MCF 10A (cell line): ENCODE data around the gene DIDO1. TPM values are rescaled to one million over a fixed set of nuclear protein-coding genes. Genes with fewer than 3 reads are reported as not detected.

ENCODE experiments used
- BruUV-seq: library from RNA; stranded (reverse); fragments of 400-500 nt; replicated peaks from 2 replicates; lab custom pipeline; 2021; lab: Mats Ljungman, UMichigan
- CTCF ChIA-PET: fragments of 300-600 bp; sonication (Branson Sonifier 250); formaldehyde crosslinking; extraction: SDS; loops from one replicate; lab custom pipeline; 2021; ENCODE audit warnings: antibody characterized with exemption, inconsistent platforms; lab: Yijun Ruan, JAX
- POLR2A ChIA-PET: fragments of 300-600, 350-650 bp; sonication (Branson Sonifier 250); formaldehyde crosslinking; extraction: SDS; loops from one replicate; lab custom pipeline; 2020; ENCODE audit warnings: antibody characterized with exemption, inconsistent platforms; lab: Yijun Ruan, JAX
- DNase-seq: peaks from one replicate; pipeline ENCODE4 v3.0.0-alpha.2; 2018; ENCODE audit not compliant: unreplicated experiment
- H3K27ac Mint-ChIP-seq: one replicate; pipeline ENCODE4 v1.8.0; 2022; ENCODE audit warnings: mild to moderate bottlenecking, low read depth, mixed read lengths; ENCODE audit not compliant: unreplicated experiment
- H3K27me3 Mint-ChIP-seq: one replicate; pipeline ENCODE4 v1.8.0; 2022; ENCODE audit warnings: mixed read lengths; ENCODE audit not compliant: insufficient read depth, unreplicated experiment
- H3K36me3 Mint-ChIP-seq: one replicate; pipeline ENCODE4 v1.8.0; 2022; ENCODE audit warnings: mild to moderate bottlenecking, moderate library complexity, mixed read lengths; ENCODE audit not compliant: insufficient read depth, unreplicated experiment
- H3K4me1 Mint-ChIP-seq: one replicate; pipeline ENCODE4 v1.8.0; 2022; ENCODE audit warnings: mixed read lengths; ENCODE audit not compliant: insufficient read depth, unreplicated experiment
- H3K4me3 Mint-ChIP-seq: one replicate; pipeline ENCODE4 v1.8.0; 2022; ENCODE audit warnings: mild to moderate bottlenecking, moderate library complexity, mixed read lengths; ENCODE audit not compliant: unreplicated experiment
- H3K9me3 Mint-ChIP-seq: one replicate; pipeline ENCODE4 v1.8.0; 2022; ENCODE audit warnings: mixed read lengths; ENCODE audit not compliant: unreplicated experiment
- intact Hi-C: fragments of 100-400 bp; cut with micrococcal nuclease; formaldehyde crosslinking; loops from 2 replicates; pipeline ENCODE4 v1.14.1; 2022
- total RNA-seq: library from RNA; stranded (reverse); gene quantifications from 2 replicates; pipeline ENCODE4 v1.2.3, GENCODE V29; 2022
- TF ChIP-seq, protein P1 (sequence below): fragments of 200-600 bp; IDR thresholded peaks from one replicate; pipeline ENCODE4 v1.8.0; 2022; ENCODE audit warnings: antibody characterized with exemption, mild to moderate bottlenecking; ENCODE audit not compliant: unreplicated experiment

The DIDO1 gene
- total RNA-seq, 1 experiment from 2014 or later = 36.8 TPM

DNA sequence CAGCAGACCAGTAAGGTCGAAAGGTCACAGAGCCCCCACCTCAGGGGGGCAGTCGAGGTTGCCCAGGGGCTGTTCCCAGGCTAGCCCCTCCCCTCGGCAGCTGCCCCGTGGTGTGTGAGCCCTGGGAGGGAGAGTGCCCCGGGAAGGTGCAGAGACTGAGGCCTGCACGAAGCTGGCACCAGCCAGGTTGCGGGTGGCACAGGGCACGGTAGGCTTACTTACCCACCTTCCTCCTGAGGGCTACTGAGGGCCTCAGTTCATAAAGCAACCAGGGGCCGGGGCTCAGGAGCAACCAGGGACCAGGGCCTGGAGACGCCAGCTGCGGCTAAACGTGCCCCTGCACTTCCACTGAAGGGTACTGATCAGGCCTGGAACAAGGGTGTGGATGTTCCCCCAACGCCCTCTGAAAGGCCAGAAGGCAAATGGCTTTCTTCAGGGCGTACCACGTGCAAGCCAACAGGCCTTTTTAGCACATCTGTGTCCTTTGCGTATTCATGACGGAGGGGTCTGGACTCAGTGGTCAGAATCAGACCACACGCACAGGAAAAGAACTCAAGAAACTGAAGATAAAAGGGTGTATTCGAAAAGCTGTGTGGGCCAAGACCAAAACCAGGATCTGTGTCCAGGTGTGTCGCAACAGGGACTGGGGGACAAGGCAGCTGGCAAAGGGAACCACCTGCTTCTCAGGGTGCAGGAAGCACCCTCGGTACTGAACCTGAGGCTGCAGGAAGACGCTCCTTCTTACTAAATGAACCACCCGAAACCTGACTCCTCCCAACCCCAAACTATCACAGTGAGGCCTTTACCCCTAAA, 40.2 kb downstream of the DIDO1 start:
- Mint-ChIP-seq H3K27ac (no peak overlapping the region), H3K36me3 (peaks cover 61% of the 10 kb centered on the region), H3K9me3 (no peaks in the 10 kb centered on the region), H3K4me1 (no peaks in the 10 kb centered on the region), H3K27me3 (no peaks in the 10 kb centered on the region), H3K4me3 (no peak overlapping the region)
- intact Hi-C loops = no loop called here
- BruUV-seq = no TSS peak
- DNase-seq = no peak
- POLR2A ChIA-PET = interaction anchor here (0.7 to 2.9 kb wide), 4 partner anchors 10 to 35 kb away, joined by 3 to 11 read pairs (median 5); no protein-coding TSS in a partner anchor
- TF ChIP-seq, protein P1, sequence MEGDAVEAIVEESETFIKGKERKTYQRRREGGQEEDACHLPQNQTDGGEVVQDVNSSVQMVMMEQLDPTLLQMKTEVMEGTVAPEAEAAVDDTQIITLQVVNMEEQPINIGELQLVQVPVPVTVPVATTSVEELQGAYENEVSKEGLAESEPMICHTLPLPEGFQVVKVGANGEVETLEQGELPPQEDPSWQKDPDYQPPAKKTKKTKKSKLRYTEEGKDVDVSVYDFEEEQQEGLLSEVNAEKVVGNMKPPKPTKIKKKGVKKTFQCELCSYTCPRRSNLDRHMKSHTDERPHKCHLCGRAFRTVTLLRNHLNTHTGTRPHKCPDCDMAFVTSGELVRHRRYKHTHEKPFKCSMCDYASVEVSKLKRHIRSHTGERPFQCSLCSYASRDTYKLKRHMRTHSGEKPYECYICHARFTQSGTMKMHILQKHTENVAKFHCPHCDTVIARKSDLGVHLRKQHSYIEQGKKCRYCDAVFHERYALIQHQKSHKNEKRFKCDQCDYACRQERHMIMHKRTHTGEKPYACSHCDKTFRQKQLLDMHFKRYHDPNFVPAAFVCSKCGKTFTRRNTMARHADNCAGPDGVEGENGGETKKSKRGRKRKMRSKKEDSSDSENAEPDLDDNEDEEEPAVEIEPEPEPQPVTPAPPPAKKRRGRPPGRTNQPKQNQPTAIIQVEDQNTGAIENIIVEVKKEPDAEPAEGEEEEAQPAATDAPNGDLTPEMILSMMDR = no peak
- CTCF ChIA-PET = interaction anchor here (0.7 to 5.9 kb wide), 3 partner anchors 9 to 14 kb away, joined by 3 to 53 read pairs (median 3); no protein-coding TSS in a partner anchor

DNA sequence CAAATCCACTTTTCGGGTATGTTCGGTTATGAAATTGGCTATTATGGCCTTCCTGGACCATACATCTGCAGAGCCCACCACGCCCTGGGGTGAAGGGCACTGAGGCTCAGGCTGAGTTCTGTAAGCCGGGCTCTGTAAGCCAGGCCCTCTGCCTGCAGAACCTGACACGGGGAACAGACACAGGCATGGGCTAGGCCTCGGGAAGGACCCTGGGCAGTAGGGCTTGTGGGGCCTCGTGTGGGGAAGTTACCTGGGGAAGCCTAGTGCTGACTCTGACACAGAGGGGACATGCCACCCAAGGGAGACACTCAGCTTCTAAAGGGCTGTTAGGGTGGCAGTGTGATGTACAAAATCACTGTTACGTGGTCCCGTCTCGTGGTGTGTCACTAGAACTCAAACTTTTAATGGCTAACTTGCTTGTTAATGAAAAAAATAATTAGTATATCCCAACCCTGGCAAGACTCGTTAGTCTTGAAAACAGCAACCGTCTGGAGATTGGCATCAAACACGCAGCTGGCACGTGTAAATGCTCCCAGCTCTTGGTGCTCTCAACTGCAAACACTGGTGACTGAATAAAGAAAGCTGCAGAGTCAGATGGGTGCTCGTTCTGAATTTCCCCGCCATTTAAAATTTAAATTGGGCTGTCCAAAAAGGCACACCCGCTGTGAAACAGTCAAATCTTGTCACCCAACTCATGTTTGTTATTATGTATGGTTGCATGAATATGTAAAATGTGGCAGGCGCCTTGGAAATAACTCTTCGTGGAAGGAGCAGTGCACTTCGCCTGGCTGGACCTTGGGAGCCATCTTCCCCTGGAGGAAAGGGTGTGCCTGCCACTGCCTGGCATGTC, 41.0 kb downstream of the DIDO1 start:
- no peaks in the 10 kb centered on the region for H3K9me3 Mint-ChIP-seq
- H3K27ac Mint-ChIP-seq = no peak overlapping the region
- BruUV-seq = no TSS peak
- no peaks in the 10 kb centered on the region for H3K4me1 Mint-ChIP-seq
- no peak for DNase-seq
- ChIA-PET POLR2A (interaction anchor here (0.9 to 2.9 kb wide), 3 partner anchors 9 to 23 kb away, joined by 3 to 11 read pairs (median 5); no protein-coding TSS in a partner anchor), CTCF (interaction anchor here (0.8 to 1.0 kb wide), 4 partner anchors 8 to 31 kb away, joined by 3 to 4 read pairs (median 4); no protein-coding TSS in a partner anchor)
- H3K36me3 Mint-ChIP-seq = peaks cover 58% of the 10 kb centered on the region
- TF ChIP-seq, protein P1 = no peak
- intact Hi-C loops = no loop called here
- no peaks in the 10 kb centered on the region for H3K27me3 Mint-ChIP-seq
- no peak overlapping the region for H3K4me3 Mint-ChIP-seq

DNA sequence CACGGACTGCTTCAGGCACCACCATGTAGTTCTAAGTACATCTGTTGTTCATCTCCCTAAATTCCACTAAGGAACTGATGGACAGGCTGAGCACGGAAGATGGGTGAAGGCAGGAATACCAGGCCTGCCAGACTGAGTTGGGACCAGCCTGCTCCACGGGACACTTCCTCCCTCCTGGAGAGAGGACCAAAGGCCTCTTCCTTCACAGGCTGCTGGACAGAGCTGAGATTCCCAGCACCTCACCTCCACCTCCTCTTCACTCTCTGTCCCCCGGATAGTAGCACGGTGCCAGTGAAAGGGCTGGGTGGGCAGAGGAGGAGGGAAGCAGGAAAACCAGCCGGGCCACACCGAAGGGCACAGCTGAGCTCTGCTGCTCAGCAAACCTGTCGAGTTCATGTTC, 41.7 kb downstream of the DIDO1 start:
- intact Hi-C loops = no loop called here
- ChIA-PET POLR2A (interaction anchor here (0.9 to 2.9 kb wide), 5 partner anchors 8 to 46 kb away, joined by 3 to 11 read pairs (median 3); no protein-coding TSS in a partner anchor), CTCF (interaction anchor here (0.9 to 1.1 kb wide), 4 partner anchors 10 to 31 kb away, joined by 3 to 5 read pairs (median 4); no protein-coding TSS in a partner anchor)
- no peak overlapping the region for H3K27ac Mint-ChIP-seq
- no peaks in the 10 kb centered on the region for H3K9me3 Mint-ChIP-seq
- no peaks in the 10 kb centered on the region for H3K27me3 Mint-ChIP-seq
- no peak overlapping the region for H3K4me3 Mint-ChIP-seq
- no peak for DNase-seq
- TF ChIP-seq, protein P1 = no peak
- BruUV-seq = TSS peak; percentile 6
- H3K36me3 Mint-ChIP-seq = peaks cover 58% of the 10 kb centered on the region
- no peaks in the 10 kb centered on the region for H3K4me1 Mint-ChIP-seq

DNA sequence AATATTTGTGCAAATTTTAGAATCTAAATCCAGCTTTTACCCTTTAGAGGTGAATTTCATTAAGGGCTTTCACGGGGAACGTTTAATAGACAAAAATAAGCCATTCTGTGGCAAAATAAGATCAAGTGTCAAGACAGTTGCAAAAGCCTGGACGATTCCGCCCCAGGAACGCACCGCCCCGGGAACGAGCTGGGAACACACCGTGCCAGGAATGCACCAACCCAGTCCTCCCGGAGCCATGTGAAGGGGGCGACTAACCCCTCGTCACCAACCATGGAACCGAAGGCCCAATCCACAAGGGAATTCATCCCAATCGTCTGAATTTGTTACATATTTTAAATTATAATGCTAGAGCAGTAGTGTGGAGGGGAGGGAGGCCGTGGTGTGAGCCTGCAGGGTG, 43.9 kb downstream of the DIDO1 start:
- ChIA-PET POLR2A (no interaction called here), CTCF (interaction anchor here (0.8 kb wide), 1 partner anchor 22 kb away, joined by 3 read pairs; no protein-coding TSS in a partner anchor)
- no peak for DNase-seq
- peaks cover 41% of the 10 kb centered on the region for H3K36me3 Mint-ChIP-seq
- TF ChIP-seq, protein P1 = no peak
- no peak overlapping the region for H3K27ac Mint-ChIP-seq
- no peaks in the 10 kb centered on the region for H3K4me1 Mint-ChIP-seq
- intact Hi-C loops = no loop called here
- no TSS peak for BruUV-seq
- no peaks in the 10 kb centered on the region for H3K9me3 Mint-ChIP-seq
- no peak overlapping the region for H3K4me3 Mint-ChIP-seq
- H3K27me3 Mint-ChIP-seq = no peaks in the 10 kb centered on the region
